AG04449 (cell line): Measurements from ENCODE around the gene TOMM70.

Source experiments
- CTCF ChIA-PET: fragments of 350-600 bp; formaldehyde crosslinking; extraction: SDS; loops from one replicate; lab custom pipeline; 2021; ENCODE audit warnings: antibody characterized with exemption; lab: Yijun Ruan, JAX
- POLR2A ChIA-PET: fragments of 400-600, 350-600 bp; formaldehyde crosslinking; extraction: SDS; loops from one replicate; lab custom pipeline; 2020; ENCODE audit warnings: antibody characterized with exemption, inconsistent platforms; lab: Yijun Ruan, JAX
- DNase-seq: peaks from one replicate; pipeline ENCODE4 v3.0.0-alpha.2; 2010; ENCODE audit warnings: low read depth, low spot score
- H3K4me3 ChIP-seq: 2 replicates; pipeline ENCODE4 v1.5.1; 2011; ENCODE audit warnings: low read depth, mild to moderate bottlenecking, control low read depth, low read length
- TF ChIP-seq, protein P1 (sequence below): IDR thresholded peaks from one replicate; pipeline ENCODE4 v1.5.1; 2011; ENCODE audit warnings: mild to moderate bottlenecking, moderate library complexity, low read length, control low read depth, inconsistent platforms; ENCODE audit not compliant: insufficient read depth; ENCODE audit errors: missing control alignments

The TOMM70 gene

DNA sequence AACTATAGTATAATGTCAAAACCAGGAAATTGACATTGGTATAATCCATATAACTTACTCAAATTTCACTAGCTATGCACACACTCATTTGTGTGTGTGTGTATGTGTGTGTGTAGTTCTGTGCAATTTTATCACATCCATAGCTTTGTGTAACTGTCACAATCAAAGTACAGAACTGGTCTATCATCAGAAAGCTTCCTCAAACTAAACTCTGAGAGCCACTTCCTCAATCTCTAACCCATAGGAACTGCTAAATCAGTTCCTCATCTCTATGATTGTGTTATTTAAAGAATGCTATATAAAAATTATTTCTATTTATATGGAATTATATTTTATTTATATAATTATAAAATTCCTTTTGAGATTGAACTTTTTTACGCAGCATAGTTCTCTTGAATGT is 18.5 kb upstream of the TOMM70 start:
- H3K4me3 ChIP-seq, result no peak overlapping the region
- no peak for DNase-seq
- ChIA-PET POLR2A (no interaction called here), CTCF (interaction anchor here (0.8 to 1.2 kb wide), 2 partner anchors 10 to 171 kb away, joined by 3 to 7 read pairs; no protein-coding TSS in a partner anchor)
- TF ChIP-seq, protein P1, sequence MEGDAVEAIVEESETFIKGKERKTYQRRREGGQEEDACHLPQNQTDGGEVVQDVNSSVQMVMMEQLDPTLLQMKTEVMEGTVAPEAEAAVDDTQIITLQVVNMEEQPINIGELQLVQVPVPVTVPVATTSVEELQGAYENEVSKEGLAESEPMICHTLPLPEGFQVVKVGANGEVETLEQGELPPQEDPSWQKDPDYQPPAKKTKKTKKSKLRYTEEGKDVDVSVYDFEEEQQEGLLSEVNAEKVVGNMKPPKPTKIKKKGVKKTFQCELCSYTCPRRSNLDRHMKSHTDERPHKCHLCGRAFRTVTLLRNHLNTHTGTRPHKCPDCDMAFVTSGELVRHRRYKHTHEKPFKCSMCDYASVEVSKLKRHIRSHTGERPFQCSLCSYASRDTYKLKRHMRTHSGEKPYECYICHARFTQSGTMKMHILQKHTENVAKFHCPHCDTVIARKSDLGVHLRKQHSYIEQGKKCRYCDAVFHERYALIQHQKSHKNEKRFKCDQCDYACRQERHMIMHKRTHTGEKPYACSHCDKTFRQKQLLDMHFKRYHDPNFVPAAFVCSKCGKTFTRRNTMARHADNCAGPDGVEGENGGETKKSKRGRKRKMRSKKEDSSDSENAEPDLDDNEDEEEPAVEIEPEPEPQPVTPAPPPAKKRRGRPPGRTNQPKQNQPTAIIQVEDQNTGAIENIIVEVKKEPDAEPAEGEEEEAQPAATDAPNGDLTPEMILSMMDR, result no peak

DNA sequence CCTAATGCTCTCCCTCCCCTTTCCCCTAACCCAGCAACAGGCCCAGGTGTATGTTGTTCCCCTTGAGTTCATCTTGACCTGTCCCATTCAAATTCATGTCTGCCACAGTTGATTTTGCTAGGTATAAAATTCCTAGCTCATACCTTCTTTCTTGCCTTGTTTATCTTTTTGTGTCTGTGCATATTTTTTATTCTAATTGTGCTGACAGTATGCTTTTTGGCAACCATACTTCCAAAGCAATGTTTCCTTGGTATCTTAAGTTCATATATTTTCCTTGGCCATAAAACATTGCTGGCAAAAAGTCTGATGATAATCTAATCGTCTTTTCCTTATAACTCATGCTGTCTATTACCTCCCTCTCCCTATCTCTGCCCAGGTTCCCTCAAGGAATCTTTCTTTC is 16.0 kb upstream of the TOMM70 start:
- DNase-seq, result no peak
- TF ChIP-seq, protein P1, result no peak
- ChIA-PET POLR2A (no interaction called here), CTCF (no interaction called here)
- H3K4me3 ChIP-seq, result no peak overlapping the region

DNA sequence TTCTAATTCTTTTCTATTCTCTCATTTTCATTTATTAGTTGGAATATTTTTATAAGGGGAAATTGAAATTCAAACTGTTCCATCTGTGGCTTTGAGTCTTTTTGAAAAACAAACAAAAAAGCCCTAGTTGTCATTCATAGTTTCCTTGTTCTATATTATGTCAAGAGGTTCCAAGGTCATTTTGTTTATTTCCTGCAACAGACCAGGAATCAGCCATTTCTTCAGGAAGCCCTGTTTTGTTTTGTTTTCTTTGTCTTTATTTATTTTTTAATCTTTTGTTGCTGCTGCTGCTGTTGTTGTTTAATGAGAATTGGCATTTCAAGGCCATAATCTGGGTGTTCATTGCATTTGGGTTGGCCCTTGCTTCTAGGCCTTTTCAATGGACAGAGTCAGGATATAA is 15.3 kb upstream of the TOMM70 start:
- no peak for DNase-seq
- H3K4me3 ChIP-seq, result no peak overlapping the region
- POLR2A ChIA-PET, result no interaction called here
- TF ChIP-seq, protein P1, result no peak
- CTCF ChIA-PET, result no interaction called here

DNA sequence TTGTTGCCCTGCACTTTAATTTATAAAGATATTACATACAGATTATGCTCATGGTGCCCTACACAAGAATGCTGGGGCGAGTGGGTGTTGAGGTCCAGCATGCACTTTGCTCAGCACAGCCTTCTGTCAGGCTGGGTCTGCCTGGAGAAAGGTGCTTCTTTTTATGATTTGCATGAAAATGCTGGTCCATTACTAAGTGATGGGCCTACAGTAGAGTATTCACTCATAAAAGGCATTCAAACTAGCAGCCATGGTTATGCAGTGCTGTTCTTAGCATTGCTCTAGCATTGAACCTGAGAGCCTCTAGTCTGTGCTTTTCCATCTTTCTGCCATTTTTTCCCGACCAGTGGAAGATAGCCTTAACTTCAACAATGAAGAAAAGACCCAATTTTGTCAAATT is 12.7 kb upstream of the TOMM70 start:
- no peak for DNase-seq
- H3K4me3 ChIP-seq, result no peak overlapping the region
- POLR2A ChIA-PET, result no interaction called here
- TF ChIP-seq, protein P1, result no peak
- CTCF ChIA-PET, result no interaction called here

DNA sequence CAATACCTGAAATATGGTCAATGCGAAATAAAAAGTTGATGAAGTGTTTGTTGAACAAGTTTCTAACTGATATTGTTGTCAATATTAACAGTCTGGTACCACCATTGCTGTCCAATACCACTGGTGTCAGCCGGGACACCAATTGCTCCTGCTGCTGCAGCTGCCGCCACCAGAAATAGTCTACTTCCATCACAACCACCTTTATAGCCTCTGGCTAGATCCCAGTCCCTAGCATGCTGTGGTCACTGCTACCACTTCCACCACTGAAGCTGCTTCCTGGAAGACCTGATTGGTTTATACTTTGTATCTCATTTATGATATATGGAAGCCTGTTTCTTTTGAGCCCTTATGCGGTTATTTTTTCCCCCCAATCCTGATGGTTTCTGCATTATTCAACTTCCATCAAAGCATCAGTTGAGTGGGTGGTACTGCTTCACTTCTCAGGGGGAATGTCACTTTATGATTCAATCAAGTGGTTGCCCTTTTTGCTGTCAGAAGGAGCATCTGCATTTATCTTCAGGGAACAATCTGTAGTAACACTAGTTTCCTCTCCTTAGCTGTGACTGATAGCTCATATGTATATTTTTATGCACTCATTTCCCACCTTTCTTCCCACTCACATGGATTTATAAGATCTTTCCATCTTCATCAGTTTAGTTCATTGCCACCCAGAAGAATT is 12.2 kb upstream of the TOMM70 start:
- H3K4me3 ChIP-seq, result no peak overlapping the region
- no peak for DNase-seq
- CTCF ChIA-PET, result no interaction called here
- TF ChIP-seq, protein P1, result no peak
- POLR2A ChIA-PET, result no interaction called here

DNA sequence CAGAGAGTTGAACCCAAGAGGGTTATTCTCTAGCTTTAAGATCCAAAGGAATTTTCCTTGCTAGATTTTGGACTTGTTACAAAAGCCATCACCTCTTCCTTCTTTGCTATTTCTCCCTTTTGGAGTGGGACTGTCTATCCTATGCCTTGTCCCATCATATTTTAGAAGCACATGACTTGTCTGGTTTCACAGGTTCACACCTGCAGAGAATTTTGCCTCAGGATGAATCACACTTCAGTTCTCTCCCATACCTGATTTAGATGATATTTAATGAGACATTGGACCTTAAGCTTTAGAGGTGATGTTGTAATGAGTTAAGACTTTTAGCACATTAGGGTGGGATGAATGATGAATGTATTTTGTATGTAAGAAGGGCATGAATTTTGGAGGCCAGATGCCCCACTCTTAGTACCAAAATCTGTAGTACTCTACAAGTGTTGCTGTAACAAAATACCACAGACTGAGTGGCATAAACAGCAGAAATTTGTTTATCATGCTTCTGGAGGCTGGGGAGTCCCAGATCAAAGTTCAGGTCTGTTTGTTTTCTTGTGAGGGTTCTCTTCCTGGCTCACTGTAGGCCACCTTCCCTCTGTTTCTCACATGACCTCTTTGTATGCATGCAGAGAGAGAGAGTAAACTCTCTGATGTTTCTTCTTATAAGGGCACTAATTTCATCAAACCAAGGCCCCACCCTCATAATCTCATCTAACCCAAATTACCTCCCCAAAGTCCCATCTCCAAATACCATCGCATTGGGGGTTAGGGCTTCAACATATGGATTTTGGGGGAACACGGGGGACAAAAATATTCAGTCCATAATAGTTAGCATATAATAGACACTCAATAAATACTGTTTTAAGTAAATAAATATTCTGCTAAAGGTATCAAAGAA is 10.4 kb upstream of the TOMM70 start:
- POLR2A ChIA-PET, result no interaction called here
- CTCF ChIA-PET, result interaction anchor here (1.2 to 2.3 kb wide), 2 partner anchors 8 to 579 kb away, joined by 4 to 7 read pairs; no protein-coding TSS in a partner anchor
- no peak overlapping the region for H3K4me3 ChIP-seq
- no peak for DNase-seq
- TF ChIP-seq, protein P1, result no peak
